Measurements from ENCODE around the gene RCE1. TPM values are rescaled to one million over a fixed set of nuclear protein-coding genes. Genes with fewer than 3 reads are reported as not detected.

RCE1 gene
- total RNA-seq, 1 experiment from 2014 or later: 23.5 TPM

DNA sequence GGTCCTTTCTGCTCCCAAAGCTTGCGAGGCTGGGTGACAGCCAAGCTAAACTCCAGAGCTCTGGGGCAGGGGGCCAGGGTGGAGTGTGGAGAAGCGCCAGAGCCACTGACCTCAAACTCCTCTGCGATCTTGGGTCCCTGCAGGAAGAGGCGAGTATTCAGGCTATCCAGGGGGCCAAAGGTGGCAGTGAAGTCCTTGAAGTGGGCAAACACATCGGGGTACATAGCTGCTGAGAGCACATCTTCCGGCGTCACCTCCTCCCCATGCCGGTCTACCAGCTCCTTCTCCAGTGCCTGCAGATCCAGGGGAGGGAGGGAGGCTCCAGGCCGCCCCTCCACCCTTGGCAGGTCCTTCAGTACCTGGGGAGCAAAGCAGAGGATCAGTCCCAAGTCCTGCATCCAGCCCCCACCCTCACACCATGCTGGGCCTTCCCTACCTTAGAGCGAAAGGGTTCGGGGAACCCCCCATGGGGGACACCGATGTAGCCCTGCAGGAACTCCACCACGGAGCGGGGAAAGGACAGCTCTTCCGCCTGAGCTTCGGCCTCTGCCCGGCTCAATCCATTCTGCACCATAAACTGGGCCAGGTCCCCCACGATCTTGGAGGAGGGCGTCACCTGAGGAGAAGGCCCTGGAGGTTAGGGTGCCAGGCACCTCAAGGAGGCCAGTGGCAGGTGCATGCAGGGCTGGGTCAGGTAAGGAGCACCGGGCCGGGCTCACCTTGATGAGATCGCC lies 6.4 kb downstream of the RCE1 start:
- Mint-ChIP-seq H3K36me3 (ENCODE audit: insufficient read depth, unreplicated experiment) (peaks cover 51% of the 10 kb centered on the region), H3K4me3 (ENCODE audit: low read depth, unreplicated experiment) (no peak overlapping the region), H3K27me3 (ENCODE audit: unreplicated experiment) (no peaks in the 10 kb centered on the region), H3K4me1 (ENCODE audit: low read depth, unreplicated experiment) (peaks cover 10% of the 10 kb centered on the region), H3K27ac (ENCODE audit: unreplicated experiment) (no peak overlapping the region), H3K9me3 (ENCODE audit: low read depth, unreplicated experiment) (no peaks in the 10 kb centered on the region)
- no peak for TF ChIP-seq CTCF (IDR thresholded peaks at IDR 0.05; ENCODE audit: unreplicated experiment)
- no TSS peak for BruUV-seq (replicated peaks)
- no peak for DNase-seq
- CTCF ChIA-PET: no interaction called here
- intact Hi-C loops (cut with micrococcal nuclease; ENCODE audit: unreplicated experiment): no loop called here

GRCh38 chr11:66850235-66850587 lies 7.0 kb downstream of the RCE1 start:
- CTCF ChIA-PET: no interaction called here
- Mint-ChIP-seq H3K27me3 (ENCODE audit: unreplicated experiment) (no peaks in the 10 kb centered on the region), H3K27ac (ENCODE audit: unreplicated experiment) (no peak overlapping the region), H3K4me1 (ENCODE audit: low read depth, unreplicated experiment) (peaks cover 10% of the 10 kb centered on the region), H3K9me3 (ENCODE audit: low read depth, unreplicated experiment) (no peaks in the 10 kb centered on the region), H3K4me3 (ENCODE audit: low read depth, unreplicated experiment) (no peak overlapping the region), H3K36me3 (ENCODE audit: insufficient read depth, unreplicated experiment) (peaks cover 46% of the 10 kb centered on the region)
- intact Hi-C loops (cut with micrococcal nuclease; ENCODE audit: unreplicated experiment): no loop called here
- no TSS peak for BruUV-seq (replicated peaks)
- DNase-seq: no peak
- TF ChIP-seq CTCF (IDR thresholded peaks at IDR 0.05; ENCODE audit: unreplicated experiment): no peak

DNA sequence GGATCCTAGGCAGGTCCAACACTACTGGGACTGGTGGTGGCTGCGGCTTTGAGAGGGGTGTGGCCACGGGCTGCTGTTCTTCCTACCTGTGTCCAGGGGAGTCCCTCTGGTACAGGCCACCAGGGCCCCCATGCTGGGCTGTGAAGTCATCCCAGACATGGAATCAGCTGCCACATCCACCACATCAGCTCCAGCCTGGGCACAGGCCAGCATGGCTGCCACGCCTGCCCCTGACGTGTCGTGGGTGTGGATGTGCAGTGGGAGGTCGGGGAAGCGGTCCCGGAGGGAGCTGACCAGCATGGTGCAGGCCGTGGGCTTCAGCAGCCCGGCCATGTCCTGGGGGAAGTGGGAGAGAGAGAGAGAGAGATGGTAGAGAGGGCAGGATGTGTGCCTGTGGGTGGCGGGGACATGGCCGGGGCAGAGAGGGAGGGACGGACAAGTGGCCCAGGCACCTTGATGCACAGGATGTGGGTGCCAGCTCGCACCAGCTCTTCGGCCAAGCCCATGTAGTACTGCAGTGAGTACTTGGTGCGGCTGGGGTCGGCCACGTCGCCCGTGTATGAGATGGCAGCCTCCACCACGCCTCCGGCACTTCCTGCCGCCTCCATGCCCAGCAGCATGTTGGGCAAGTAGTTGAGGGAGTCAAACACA lies 7.5 kb downstream of the RCE1 start:
- Mint-ChIP-seq H3K27me3 (ENCODE audit: unreplicated experiment) (no peaks in the 10 kb centered on the region), H3K4me3 (ENCODE audit: low read depth, unreplicated experiment) (no peak overlapping the region), H3K9me3 (ENCODE audit: low read depth, unreplicated experiment) (no peaks in the 10 kb centered on the region), H3K27ac (ENCODE audit: unreplicated experiment) (no peak overlapping the region), H3K36me3 (ENCODE audit: insufficient read depth, unreplicated experiment) (peaks cover 44% of the 10 kb centered on the region), H3K4me1 (ENCODE audit: low read depth, unreplicated experiment) (peaks cover 10% of the 10 kb centered on the region)
- CTCF ChIA-PET: no interaction called here
- BruUV-seq (replicated peaks): no TSS peak
- TF ChIP-seq CTCF (IDR thresholded peaks at IDR 0.05; ENCODE audit: unreplicated experiment): no peak
- intact Hi-C loops (cut with micrococcal nuclease; ENCODE audit: unreplicated experiment): no loop called here
- no peak for DNase-seq

DNA sequence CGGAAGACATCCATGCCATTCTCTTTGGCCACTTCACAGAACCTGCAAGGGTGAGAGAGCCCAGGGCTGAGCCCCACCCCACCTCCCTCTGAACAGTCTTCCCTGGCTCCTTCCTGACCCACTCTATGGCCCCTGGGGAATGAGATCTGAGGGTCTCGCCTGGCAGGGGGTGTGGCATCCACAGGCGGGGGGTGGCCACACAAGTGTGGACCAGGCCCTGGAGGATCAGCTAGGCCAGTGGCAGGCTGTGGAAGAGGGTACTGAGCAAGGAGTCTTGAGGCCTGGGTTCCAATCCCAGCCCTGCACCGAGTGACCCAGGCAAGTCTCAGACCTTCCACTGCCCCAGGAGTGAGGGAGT lies 8.0 kb downstream of the RCE1 start:
- TF ChIP-seq CTCF (IDR thresholded peaks at IDR 0.05; ENCODE audit: unreplicated experiment): no peak
- intact Hi-C loops (cut with micrococcal nuclease; ENCODE audit: unreplicated experiment): no loop called here
- peaks cover 45% of the 10 kb centered on the region for H3K36me3 Mint-ChIP-seq (ENCODE audit: insufficient read depth, unreplicated experiment)
- peaks cover 10% of the 10 kb centered on the region for H3K4me1 Mint-ChIP-seq (ENCODE audit: low read depth, unreplicated experiment)
- H3K4me3 Mint-ChIP-seq (ENCODE audit: low read depth, unreplicated experiment): no peak overlapping the region
- H3K27ac Mint-ChIP-seq (ENCODE audit: unreplicated experiment): no peak overlapping the region
- DNase-seq: no peak
- CTCF ChIA-PET: no interaction called here
- H3K9me3 Mint-ChIP-seq (ENCODE audit: low read depth, unreplicated experiment): no peaks in the 10 kb centered on the region
- no peaks in the 10 kb centered on the region for H3K27me3 Mint-ChIP-seq (ENCODE audit: unreplicated experiment)
- no TSS peak for BruUV-seq (replicated peaks)
